Epithelial cell of proximal tubule (primary cell): ENCODE measurements around the gene GALNT15. TPM values are rescaled to one million over a fixed set of nuclear protein-coding genes. Genes with fewer than 3 reads are reported as not detected.

Experiments used
- DNase-seq: peaks from one replicate; pipeline ENCODE4 v3.0.0-alpha.2; 2011; ENCODE audit warnings: low read depth
- H3K4me3 ChIP-seq: 2 replicates; pipeline ENCODE4 v1.5.1; 2011; ENCODE audit warnings: low read depth, mild to moderate bottlenecking, low read length
- total RNA-seq: library from RNA; depleted of rRNA; stranded (reverse); fragments of >200 nt; gene quantifications from 2 replicates; pipeline ENCODE4 v1.2.3, GENCODE V29; 2015
- TF ChIP-seq, protein P1 (sequence below): conservative IDR thresholded peaks from 2 replicates; pipeline ENCODE4 v1.5.1; 2012; ENCODE audit warnings: low read depth, mild to moderate bottlenecking, low read length

The GALNT15 gene
- total RNA-seq, 1 donor from 2014 or later = not detected

GRCh38 chr3:16179771-16180736 is 5.6 kb downstream of the GALNT15 start:
- DNase-seq = no peak
- TF ChIP-seq, protein P1, sequence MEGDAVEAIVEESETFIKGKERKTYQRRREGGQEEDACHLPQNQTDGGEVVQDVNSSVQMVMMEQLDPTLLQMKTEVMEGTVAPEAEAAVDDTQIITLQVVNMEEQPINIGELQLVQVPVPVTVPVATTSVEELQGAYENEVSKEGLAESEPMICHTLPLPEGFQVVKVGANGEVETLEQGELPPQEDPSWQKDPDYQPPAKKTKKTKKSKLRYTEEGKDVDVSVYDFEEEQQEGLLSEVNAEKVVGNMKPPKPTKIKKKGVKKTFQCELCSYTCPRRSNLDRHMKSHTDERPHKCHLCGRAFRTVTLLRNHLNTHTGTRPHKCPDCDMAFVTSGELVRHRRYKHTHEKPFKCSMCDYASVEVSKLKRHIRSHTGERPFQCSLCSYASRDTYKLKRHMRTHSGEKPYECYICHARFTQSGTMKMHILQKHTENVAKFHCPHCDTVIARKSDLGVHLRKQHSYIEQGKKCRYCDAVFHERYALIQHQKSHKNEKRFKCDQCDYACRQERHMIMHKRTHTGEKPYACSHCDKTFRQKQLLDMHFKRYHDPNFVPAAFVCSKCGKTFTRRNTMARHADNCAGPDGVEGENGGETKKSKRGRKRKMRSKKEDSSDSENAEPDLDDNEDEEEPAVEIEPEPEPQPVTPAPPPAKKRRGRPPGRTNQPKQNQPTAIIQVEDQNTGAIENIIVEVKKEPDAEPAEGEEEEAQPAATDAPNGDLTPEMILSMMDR = no peak
- no peak overlapping the region for H3K4me3 ChIP-seq

GRCh38 chr3:16180737-16181134 is 6.3 kb downstream of the GALNT15 start:
- DNase-seq = no peak
- TF ChIP-seq, protein P1 = no peak
- H3K4me3 ChIP-seq = no peak overlapping the region

GRCh38 chr3:16181361-16181760 is 6.9 kb downstream of the GALNT15 start:
- DNase-seq = no peak

DNA sequence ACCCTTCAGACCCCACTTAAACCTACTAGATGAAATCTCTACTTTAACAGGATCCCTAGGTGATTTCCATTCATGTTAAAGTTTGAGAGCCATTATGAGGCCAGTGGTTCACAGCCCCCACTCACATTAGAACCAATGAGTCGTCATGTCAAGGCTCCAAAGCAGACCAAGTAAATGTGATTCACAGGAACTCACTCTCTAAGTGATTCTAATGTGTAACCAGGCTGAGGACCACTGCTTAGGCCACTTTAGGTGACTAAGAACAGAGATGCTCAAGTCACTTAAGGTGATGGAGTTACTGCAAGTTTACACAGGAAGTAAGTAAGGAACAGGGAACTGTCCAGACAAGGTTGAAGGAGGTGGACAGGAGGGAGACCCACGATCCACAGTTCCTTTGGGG is 7.7 kb downstream of the GALNT15 start:
- DNase-seq = no peak

More at GRCh38 chr3:16181361-16181760, 6.9 kb downstream of the GALNT15 start:
- H3K4me3 ChIP-seq = no peak overlapping the region
- TF ChIP-seq, protein P1 = no peak

DNA sequence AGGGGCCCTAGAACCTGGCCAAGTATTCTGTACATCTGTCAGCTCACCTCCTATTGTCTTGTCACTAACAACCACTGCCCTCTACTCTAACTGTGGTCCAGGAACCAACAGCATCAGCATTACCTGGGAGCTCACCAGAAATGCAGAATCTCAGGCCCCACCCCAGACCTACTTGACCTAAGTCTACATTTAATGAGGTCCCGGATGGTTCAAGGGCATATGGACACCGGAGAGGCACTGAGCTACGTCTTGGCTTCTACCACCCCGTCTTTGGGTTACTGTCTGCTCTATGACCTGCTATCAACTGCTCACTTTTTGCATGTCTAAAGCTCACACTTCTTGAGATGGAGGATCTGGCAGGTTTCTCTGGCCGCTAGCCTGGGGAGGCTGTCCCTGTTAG is 8.1 kb downstream of the GALNT15 start:
- no peak for DNase-seq
- TF ChIP-seq, protein P1 = no peak

More for the DNA sequence above, 7.7 kb downstream of the GALNT15 start:
- H3K4me3 ChIP-seq = no peak overlapping the region
- TF ChIP-seq, protein P1 = no peak

GRCh38 chr3:16183082-16183481 is 8.6 kb downstream of the GALNT15 start:
- DNase-seq = no peak
- H3K4me3 ChIP-seq = no peak overlapping the region
- TF ChIP-seq, protein P1 = no peak

More for the DNA sequence above, 8.1 kb downstream of the GALNT15 start:
- no peak overlapping the region for H3K4me3 ChIP-seq
